Endodermal cell (in vitro differentiated cells): ENCODE measurements around the gene DCHS1. TPM values are rescaled to one million over a fixed set of nuclear protein-coding genes. Genes with fewer than 3 reads are reported as not detected.

Experiments
- DNase-seq: peaks from one replicate; pipeline ENCODE4 v3.0.0-alpha.2; 2017
- H3K27ac ChIP-seq: 2 replicates; pipeline ENCODE4 v1.5.1; 2013; ENCODE audit warnings: mild to moderate bottlenecking, low read depth, low read length, moderate library complexity
- H3K27me3 ChIP-seq: 2 replicates; pipeline ENCODE4 v1.6.1; 2013; ENCODE audit warnings: mild to moderate bottlenecking, low read length, moderate library complexity; ENCODE audit not compliant: insufficient read depth, control insufficient read depth, poor library complexity, severe bottlenecking
- H3K36me3 ChIP-seq: 2 replicates; pipeline ENCODE4 v1.7.0; 2013; ENCODE audit warnings: mild to moderate bottlenecking, low read length, moderate library complexity; ENCODE audit not compliant: control insufficient read depth, insufficient read depth
- H3K4me1 ChIP-seq: one replicate; pipeline ENCODE4 v1.7.0; 2013; ENCODE audit warnings: low read length; ENCODE audit not compliant: control insufficient read depth, insufficient read depth
- H3K4me3 ChIP-seq: 2 replicates; pipeline ENCODE4 v1.5.1; 2013; ENCODE audit warnings: mild to moderate bottlenecking, low read length, moderate library complexity
- H3K9ac ChIP-seq: 2 replicates; pipeline ENCODE4 v1.6.1; 2013; ENCODE audit warnings: mild to moderate bottlenecking, low read length, moderate library complexity; ENCODE audit not compliant: poor library complexity, severe bottlenecking; ENCODE audit errors: extremely low read depth
- H3K9me3 ChIP-seq: 2 replicates; pipeline ENCODE4 v1.6.1; 2013; ENCODE audit warnings: mild to moderate bottlenecking, low read length, moderate library complexity; ENCODE audit not compliant: control insufficient read depth
- H3K27ac Mint-ChIP-seq: 2 replicates; pipeline ENCODE4 v1.8.0; 2020; ENCODE audit warnings: mixed read lengths
- H3K27me3 Mint-ChIP-seq: 2 replicates; pipeline ENCODE4 v1.8.0; 2021; ENCODE audit warnings: mild to moderate bottlenecking, mixed read lengths; ENCODE audit not compliant: insufficient read depth
- H3K36me3 Mint-ChIP-seq: 2 replicates; pipeline ENCODE4 v1.8.0; 2020; ENCODE audit warnings: low read depth, mixed read lengths
- H3K4me1 Mint-ChIP-seq: 2 replicates; pipeline ENCODE4 v1.8.0; 2020; ENCODE audit warnings: mixed read lengths
- H3K4me3 Mint-ChIP-seq: 2 replicates; pipeline ENCODE4 v1.8.0; 2020; ENCODE audit warnings: mild to moderate bottlenecking, moderate library complexity, mixed read lengths
- H3K9me3 Mint-ChIP-seq: 2 replicates; pipeline ENCODE4 v1.8.0; 2020; ENCODE audit warnings: mild to moderate bottlenecking, mixed read lengths
- CTCF ChIP-seq: fragments of 200-600 bp; sonication (generic); conservative IDR thresholded peaks from 2 replicates; pipeline ENCODE4 v1.5.0; 2021; ENCODE audit warnings: antibody characterized with exemption, mild to moderate bottlenecking
- WGBS, 2 experiments: methylation state at CpG; one replicate each; pipeline versions ENCODE4 v1.1.5 to v1.1.7; 2013; ENCODE audit warnings: missing lambda C conversion rate in 2 of 2, mixed read lengths in 1 of 2; ENCODE audit not compliant: insufficient coverage in 1 of 2, insufficient read length in 1 of 2; 5-methylcytosine and 5-hydroxymethylcytosine counted together
- total RNA-seq, 2 donors: library from RNA; stranded (reverse); fragmentation: NEBNext Ultra II Directional in 1 of 2; extraction: Animal tissue kit (Norgen Biotek cat#: 25700) in 1 of 2; gene quantifications; 2 replicates in 1 of 2; 3 replicates in 1 of 2; pipeline ENCODE4 v1.2.1, GENCODE V29; 2021

The DCHS1 gene
- total RNA-seq, 2 donors from 2014 or later: 13.7 to 14.3 TPM

- H3K36me3 ChIP-seq: no peaks in the 10 kb centered on the region
- no peak overlapping the region for H3K9ac ChIP-seq
- H3K4me3 ChIP-seq: no peak overlapping the region
- H3K4me1 Mint-ChIP-seq: peaks cover 7% of the 10 kb centered on the region
- WGBS, 2 experiments: 86 to 94% methylated on average over 1 of the region's 1 CpG
- H3K4me1 ChIP-seq: no peaks in the 10 kb centered on the region
- H3K27me3 ChIP-seq: no peaks in the 10 kb centered on the region
- no peak for TF ChIP-seq CTCF
- no peak overlapping the region for H3K4me3 Mint-ChIP-seq
- H3K9me3 ChIP-seq: no peaks in the 10 kb centered on the region
- no peak overlapping the region for H3K27ac Mint-ChIP-seq
- H3K27ac ChIP-seq: no peak overlapping the region
- H3K36me3 Mint-ChIP-seq: no peaks in the 10 kb centered on the region
- no peak for DNase-seq
- peaks cover 9% of the 10 kb centered on the region for H3K27me3 Mint-ChIP-seq
- no peaks in the 10 kb centered on the region for H3K9me3 Mint-ChIP-seq
Measured at GRCh38 chr11:6674219-6674597, 18.6 kb upstream of the DCHS1 start.

- Histone ChIP-seq H3K9ac (no peak overlapping the region), H3K9me3 (no peaks in the 10 kb centered on the region), H3K4me3 (no peak overlapping the region), H3K27me3 (no peaks in the 10 kb centered on the region), H3K36me3 (no peaks in the 10 kb centered on the region), H3K4me1 (no peaks in the 10 kb centered on the region), H3K27ac (no peak overlapping the region)
- Mint-ChIP-seq H3K4me1 (peaks cover 2% of the 10 kb centered on the region), H3K9me3 (no peaks in the 10 kb centered on the region), H3K27ac (no peak overlapping the region), H3K4me3 (no peak overlapping the region), H3K27me3 (peaks cover 9% of the 10 kb centered on the region), H3K36me3 (no peaks in the 10 kb centered on the region)
- TF ChIP-seq CTCF: no peak
- no peak for DNase-seq
Measured at GRCh38 chr11:6673523-6674218, 18.1 kb upstream of the DCHS1 start.

- Histone ChIP-seq H3K9ac (no peak overlapping the region), H3K36me3 (no peaks in the 10 kb centered on the region), H3K4me3 (no peak overlapping the region), H3K27ac (no peak overlapping the region), H3K9me3 (no peaks in the 10 kb centered on the region), H3K27me3 (no peaks in the 10 kb centered on the region), H3K4me1 (no peaks in the 10 kb centered on the region)
- Mint-ChIP-seq H3K27me3 (peaks cover 9% of the 10 kb centered on the region), H3K4me1 (peaks cover 2% of the 10 kb centered on the region), H3K9me3 (no peaks in the 10 kb centered on the region), H3K27ac (no peak overlapping the region), H3K4me3 (no peak overlapping the region), H3K36me3 (no peaks in the 10 kb centered on the region)
- no peak for TF ChIP-seq CTCF
- WGBS, 2 experiments: 90 to 100% methylated on average over 1 to 2 of the region's 2 CpGs
- DNase-seq: no peak
Measured at GRCh38 chr11:6671991-6672390, 16.4 kb upstream of the DCHS1 start.
